BJ (cell line): ENCODE results near the gene PDCL2. TPM values are rescaled to one million over a fixed set of nuclear protein-coding genes. Genes with fewer than 3 reads are reported as not detected.

Experiments
- CTCF ChIA-PET: fragments of 350-600 bp; formaldehyde crosslinking; extraction: SDS; loops from one replicate; lab custom pipeline; 2021; ENCODE audit warnings: antibody characterized with exemption, inconsistent platforms; lab: Yijun Ruan, JAX
- POLR2A ChIA-PET: fragments of 300-600 bp; sonication (Branson Sonifier 250); formaldehyde crosslinking; extraction: SDS; loops from one replicate; lab custom pipeline; 2021; ENCODE audit warnings: antibody characterized with exemption; lab: Charles Lee
- DNase-seq: peaks from one replicate; pipeline ENCODE4 v3.0.0-alpha.2; 2011; ENCODE audit warnings: low read depth
- H3K27me3 ChIP-seq: 2 replicates; pipeline ENCODE4 v1.6.0; 2011; ENCODE audit warnings: low read length; ENCODE audit not compliant: control insufficient read depth, insufficient read depth
- H3K36me3 ChIP-seq: 2 replicates; pipeline ENCODE4 v1.5.1; 2011; ENCODE audit warnings: low read length; ENCODE audit not compliant: control insufficient read depth, insufficient read depth
- H3K4me3 ChIP-seq: 2 replicates; pipeline ENCODE4 v1.5.1; 2011; ENCODE audit warnings: low read depth, mild to moderate bottlenecking, control low read depth, low read length
- CTCF ChIP-seq: IDR thresholded peaks from 2 replicates; pipeline ENCODE4 v1.5.1; 2011; ENCODE audit warnings: low read depth, mild to moderate bottlenecking, control low read depth, inconsistent platforms, low read length, moderate library complexity; ENCODE audit not compliant: insufficient read depth
- polyA plus RNA-seq: library from polyadenylated mRNA; depleted of rRNA; stranded (reverse); fragments of >200 nt; gene quantifications from 2 replicates; pipeline ENCODE4 v1.2.3, GENCODE V29; 2011

The PDCL2 gene
- polyA plus RNA-seq, 1 experiment: not detected

DNA sequence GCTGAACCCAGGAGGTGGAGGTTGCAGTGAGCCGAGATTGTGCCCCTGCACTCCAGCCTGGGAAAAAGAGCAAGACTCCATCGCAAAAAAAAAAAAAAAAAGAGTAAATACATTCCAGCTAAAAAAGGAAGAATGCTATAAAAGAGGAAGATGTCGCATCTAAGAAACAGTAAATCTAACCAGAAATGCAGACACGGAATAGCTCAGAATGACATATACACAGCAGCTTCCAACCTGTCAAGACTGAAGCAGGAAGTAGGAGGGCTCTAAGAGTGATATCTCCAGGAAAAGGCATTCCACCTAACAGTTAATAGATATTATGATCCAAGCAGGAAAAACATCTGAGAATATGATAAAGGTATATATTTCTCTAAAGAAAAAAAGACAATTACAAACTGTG lies 61.4 kb downstream of the PDCL2 start:
- no peak for DNase-seq
- Histone ChIP-seq H3K36me3 (no peaks in the 10 kb centered on the region), H3K27me3 (no peaks in the 10 kb centered on the region), H3K4me3 (no peak overlapping the region)
- TF ChIP-seq CTCF: no peak
- POLR2A ChIA-PET: no interaction called here
- CTCF ChIA-PET: interaction anchor here (1.2 kb wide), 1 partner anchor 16 kb away, joined by 4 read pairs; no protein-coding TSS in a partner anchor

DNA sequence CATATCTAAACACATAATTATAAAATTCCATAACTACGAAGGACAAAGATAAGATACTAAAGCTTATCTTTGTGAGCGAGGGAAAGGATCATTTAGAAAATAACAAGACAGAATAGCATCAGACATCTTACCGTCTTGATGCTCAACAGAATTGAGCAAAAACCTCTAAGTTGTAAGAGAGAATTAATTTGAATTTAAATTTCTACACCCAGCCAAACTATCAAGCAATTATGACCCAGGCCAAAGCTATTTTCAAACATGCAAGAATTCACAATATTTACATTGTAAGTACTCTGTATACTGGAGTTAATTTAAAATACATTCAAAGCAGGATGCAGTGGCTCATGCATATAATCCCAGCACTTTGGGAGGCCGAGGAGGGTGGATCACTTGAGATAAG lies 61.9 kb downstream of the PDCL2 start:
- ChIA-PET POLR2A (no interaction called here), CTCF (interaction anchor here (1.1 to 1.2 kb wide), 2 partner anchors 13 to 16 kb away, joined by 3 to 4 read pairs; no protein-coding TSS in a partner anchor)
- no peak for DNase-seq
- TF ChIP-seq CTCF: no peak
- H3K36me3 ChIP-seq: no peaks in the 10 kb centered on the region
- no peaks in the 10 kb centered on the region for H3K27me3 ChIP-seq
- no peak overlapping the region for H3K4me3 ChIP-seq

DNA sequence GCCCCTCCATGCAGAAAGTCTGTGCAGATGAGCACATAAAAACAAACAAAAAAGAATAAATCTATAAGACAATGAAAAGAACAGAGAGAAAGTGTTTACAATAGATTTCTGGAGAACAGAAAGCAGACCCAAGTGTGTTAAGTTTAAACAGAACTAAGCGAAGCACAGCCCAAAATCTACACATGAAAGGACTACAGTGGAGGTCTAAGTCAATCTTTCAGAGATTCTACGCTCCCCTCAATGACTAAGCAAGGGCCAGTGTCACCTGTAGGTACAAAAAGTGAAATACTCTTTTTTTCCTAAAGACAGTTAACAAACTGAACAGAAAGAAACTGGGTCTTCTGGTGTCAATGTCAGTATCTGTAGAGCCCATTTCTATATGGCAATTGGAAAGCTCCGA lies 63.6 kb downstream of the PDCL2 start:
- ChIA-PET POLR2A (no interaction called here), CTCF (no interaction called here)
- H3K4me3 ChIP-seq: no peak overlapping the region
- no peaks in the 10 kb centered on the region for H3K36me3 ChIP-seq
- no peak for TF ChIP-seq CTCF
- no peaks in the 10 kb centered on the region for H3K27me3 ChIP-seq
- no peak for DNase-seq

GRCh38 chr4:55524844-55525571 lies 67.0 kb downstream of the PDCL2 start:
- TF ChIP-seq CTCF: no peak
- no peaks in the 10 kb centered on the region for H3K27me3 ChIP-seq
- H3K36me3 ChIP-seq: no peaks in the 10 kb centered on the region
- ChIA-PET POLR2A (interaction anchor here (0.6 kb wide), 1 partner anchor 21 kb away, joined by 3 read pairs; no protein-coding TSS in a partner anchor), CTCF (interaction anchor here (0.6 kb wide), 1 partner anchor 873 kb away, joined by 3 read pairs; no protein-coding TSS in a partner anchor)
- no peak for DNase-seq
- no peak overlapping the region for H3K4me3 ChIP-seq

- TF ChIP-seq CTCF: no peak
- Histone ChIP-seq H3K36me3 (no peaks in the 10 kb centered on the region), H3K27me3 (no peaks in the 10 kb centered on the region), H3K4me3 (no peak overlapping the region)
- DNase-seq: no peak
- CTCF ChIA-PET: interaction anchor here (0.9 kb wide), 1 partner anchor 14 kb away, joined by 3 read pairs; no protein-coding TSS in a partner anchor
- POLR2A ChIA-PET: no interaction called here
Measured at GRCh38 chr4:55518442-55518841, 73.6 kb downstream of the PDCL2 start.
